Measurements from ENCODE around the gene MLANA. TPM values are rescaled to one million over a fixed set of nuclear protein-coding genes. Genes with fewer than 3 reads are reported as not detected.

MLANA gene
- total RNA-seq: 0.10 TPM

- peaks cover 4% of the 10 kb centered on the region for H3K4me1 ChIP-seq (ENCODE audit: insufficient read depth, low read length)
- H3K27me3 ChIP-seq (ENCODE audit: insufficient read depth, low read length): no peaks in the 10 kb centered on the region
- H3K9me3 ChIP-seq (ENCODE audit: low read depth, low read length): no peaks in the 10 kb centered on the region
- no peak within 1 kb of the TSS for H3K4me3 ChIP-seq (ENCODE audit: low read length)
Observed at GRCh38 chr9:5890641-5891040, at the start of gene MLANA. MLANA (plus strand) TSS chr9:5890889; CDS start chr9:5892475, 1,586 bp downstream.

- H3K4me3 ChIP-seq (ENCODE audit: low read length): no peak overlapping the region
- peaks cover 44% of the 10 kb centered on the region for H3K4me1 ChIP-seq (ENCODE audit: insufficient read depth, low read length)
- H3K27me3 ChIP-seq (ENCODE audit: insufficient read depth, low read length): no peaks in the 10 kb centered on the region
- no peaks in the 10 kb centered on the region for H3K9me3 ChIP-seq (ENCODE audit: low read depth, low read length)
Observed at GRCh38 chr9:5841771-5842573, 48.7 kb upstream of the MLANA start.

- H3K4me1 ChIP-seq (ENCODE audit: insufficient read depth, low read length): peaks cover 44% of the 10 kb centered on the region
- no peak overlapping the region for H3K4me3 ChIP-seq (ENCODE audit: low read length)
- H3K27me3 ChIP-seq (ENCODE audit: insufficient read depth, low read length): no peaks in the 10 kb centered on the region
- no peaks in the 10 kb centered on the region for H3K9me3 ChIP-seq (ENCODE audit: low read depth, low read length)
Observed at GRCh38 chr9:5842929-5843793, 47.5 kb upstream of the MLANA start.

- no peaks in the 10 kb centered on the region for H3K9me3 ChIP-seq (ENCODE audit: low read depth, low read length)
- no peak overlapping the region for H3K4me3 ChIP-seq (ENCODE audit: low read length)
- H3K27me3 ChIP-seq (ENCODE audit: insufficient read depth, low read length): no peaks in the 10 kb centered on the region
- H3K4me1 ChIP-seq (ENCODE audit: insufficient read depth, low read length): peaks cover 44% of the 10 kb centered on the region
Observed at GRCh38 chr9:5843794-5844471, 46.8 kb upstream of the MLANA start.

- H3K9me3 ChIP-seq (ENCODE audit: low read depth, low read length): no peaks in the 10 kb centered on the region
- no peaks in the 10 kb centered on the region for H3K27me3 ChIP-seq (ENCODE audit: insufficient read depth, low read length)
- no peak overlapping the region for H3K4me3 ChIP-seq (ENCODE audit: low read length)
- H3K4me1 ChIP-seq (ENCODE audit: insufficient read depth, low read length): peaks cover 54% of the 10 kb centered on the region
Observed at GRCh38 chr9:5845157-5845531, 45.5 kb upstream of the MLANA start.

GRCh38 chr9:5846096-5846495 lies 44.6 kb upstream of the MLANA start:
- no peaks in the 10 kb centered on the region for H3K9me3 ChIP-seq (ENCODE audit: low read depth, low read length)
- no peaks in the 10 kb centered on the region for H3K27me3 ChIP-seq (ENCODE audit: insufficient read depth, low read length)
- H3K4me3 ChIP-seq (ENCODE audit: low read length): no peak overlapping the region
- H3K4me1 ChIP-seq (ENCODE audit: insufficient read depth, low read length): peaks cover 64% of the 10 kb centered on the region

GRCh38 chr9:5846501-5846921 lies 44.2 kb upstream of the MLANA start:
- Histone ChIP-seq H3K4me3 (ENCODE audit: low read length) (no peak overlapping the region), H3K4me1 (ENCODE audit: insufficient read depth, low read length) (peaks cover 64% of the 10 kb centered on the region), H3K27me3 (ENCODE audit: insufficient read depth, low read length) (no peaks in the 10 kb centered on the region)

GRCh38 chr9:5848372-5848882 lies 42.3 kb upstream of the MLANA start:
- H3K27me3 ChIP-seq (ENCODE audit: insufficient read depth, low read length): no peaks in the 10 kb centered on the region
- no peaks in the 10 kb centered on the region for H3K9me3 ChIP-seq (ENCODE audit: low read depth, low read length)
- peaks cover 47% of the 10 kb centered on the region for H3K4me1 ChIP-seq (ENCODE audit: insufficient read depth, low read length)
- no peak overlapping the region for H3K4me3 ChIP-seq (ENCODE audit: low read length)

More at GRCh38 chr9:5846501-5846921, 44.2 kb upstream of the MLANA start:
- H3K9me3 ChIP-seq (ENCODE audit: low read depth, low read length): no peaks in the 10 kb centered on the region

GRCh38 chr9:5850724-5851122 lies 40.0 kb upstream of the MLANA start:
- H3K4me1 ChIP-seq (ENCODE audit: insufficient read depth, low read length): peaks cover 29% of the 10 kb centered on the region
- no peak overlapping the region for H3K4me3 ChIP-seq (ENCODE audit: low read length)

GRCh38 chr9:5851445-5851844 lies 39.2 kb upstream of the MLANA start:
- Histone ChIP-seq H3K4me1 (ENCODE audit: insufficient read depth, low read length) (peaks cover 29% of the 10 kb centered on the region), H3K9me3 (ENCODE audit: low read depth, low read length) (no peaks in the 10 kb centered on the region), H3K27me3 (ENCODE audit: insufficient read depth, low read length) (no peaks in the 10 kb centered on the region), H3K4me3 (ENCODE audit: low read length) (no peak overlapping the region)

More at GRCh38 chr9:5850724-5851122, 40.0 kb upstream of the MLANA start:
- H3K9me3 ChIP-seq (ENCODE audit: low read depth, low read length): no peaks in the 10 kb centered on the region
- H3K27me3 ChIP-seq (ENCODE audit: insufficient read depth, low read length): no peaks in the 10 kb centered on the region

GRCh38 chr9:5852987-5853386 lies 37.7 kb upstream of the MLANA start:
- no peaks in the 10 kb centered on the region for H3K9me3 ChIP-seq (ENCODE audit: low read depth, low read length)
- peaks cover 29% of the 10 kb centered on the region for H3K4me1 ChIP-seq (ENCODE audit: insufficient read depth, low read length)
- no peaks in the 10 kb centered on the region for H3K27me3 ChIP-seq (ENCODE audit: insufficient read depth, low read length)
- no peak overlapping the region for H3K4me3 ChIP-seq (ENCODE audit: low read length)

- no peak overlapping the region for H3K4me3 ChIP-seq (ENCODE audit: low read length)
- H3K27me3 ChIP-seq (ENCODE audit: insufficient read depth, low read length): no peaks in the 10 kb centered on the region
- H3K9me3 ChIP-seq (ENCODE audit: low read depth, low read length): no peaks in the 10 kb centered on the region
- peaks cover 29% of the 10 kb centered on the region for H3K4me1 ChIP-seq (ENCODE audit: insufficient read depth, low read length)
Observed at GRCh38 chr9:5853617-5854016, 37.1 kb upstream of the MLANA start.

- no peak overlapping the region for H3K4me3 ChIP-seq (ENCODE audit: low read length)
- H3K4me1 ChIP-seq (ENCODE audit: insufficient read depth, low read length): peaks cover 28% of the 10 kb centered on the region
- H3K9me3 ChIP-seq (ENCODE audit: low read depth, low read length): no peaks in the 10 kb centered on the region
- no peaks in the 10 kb centered on the region for H3K27me3 ChIP-seq (ENCODE audit: insufficient read depth, low read length)
Observed at GRCh38 chr9:5854063-5854790, 36.5 kb upstream of the MLANA start.

- Histone ChIP-seq H3K4me1 (ENCODE audit: insufficient read depth, low read length) (peaks cover 4% of the 10 kb centered on the region), H3K27me3 (ENCODE audit: insufficient read depth, low read length) (no peaks in the 10 kb centered on the region), H3K4me3 (ENCODE audit: low read length) (no peak overlapping the region), H3K9me3 (ENCODE audit: low read depth, low read length) (no peaks in the 10 kb centered on the region)
Observed at GRCh38 chr9:5857928-5858327, 32.8 kb upstream of the MLANA start.
